NB4 (cell line): ENCODE data around the gene SMC3.

ENCODE experiments used
- DNase-seq: peaks from one replicate; pipeline ENCODE4 v3.0.0; 2010; ENCODE audit warnings: low read depth
- H3K4me3 ChIP-seq: one replicate; pipeline ENCODE4 v1.5.1; 2011; ENCODE audit warnings: mild to moderate bottlenecking, low read depth, low read length, moderate library complexity
- MYC ChIP-seq: IDR thresholded peaks from 2 replicates; pipeline ENCODE4 v1.6.1; 2011; ENCODE audit warnings: low read depth, low read length
- POLR2A ChIP-seq: IDR thresholded peaks from 2 replicates; pipeline ENCODE4 v1.6.1; 2011; ENCODE audit warnings: mild to moderate bottlenecking; ENCODE audit not compliant: insufficient read length; ENCODE audit errors: extremely low read depth
- TF ChIP-seq, protein P1 (sequence below): IDR thresholded peaks from 2 replicates; pipeline ENCODE4 v1.6.1; 2011; ENCODE audit warnings: low read depth, low read length
- TF ChIP-seq, protein P2 (sequence below): IDR thresholded peaks from one replicate; pipeline ENCODE4 v1.5.1; 2012; ENCODE audit warnings: low read depth, low read length

Gene SMC3

DNA sequence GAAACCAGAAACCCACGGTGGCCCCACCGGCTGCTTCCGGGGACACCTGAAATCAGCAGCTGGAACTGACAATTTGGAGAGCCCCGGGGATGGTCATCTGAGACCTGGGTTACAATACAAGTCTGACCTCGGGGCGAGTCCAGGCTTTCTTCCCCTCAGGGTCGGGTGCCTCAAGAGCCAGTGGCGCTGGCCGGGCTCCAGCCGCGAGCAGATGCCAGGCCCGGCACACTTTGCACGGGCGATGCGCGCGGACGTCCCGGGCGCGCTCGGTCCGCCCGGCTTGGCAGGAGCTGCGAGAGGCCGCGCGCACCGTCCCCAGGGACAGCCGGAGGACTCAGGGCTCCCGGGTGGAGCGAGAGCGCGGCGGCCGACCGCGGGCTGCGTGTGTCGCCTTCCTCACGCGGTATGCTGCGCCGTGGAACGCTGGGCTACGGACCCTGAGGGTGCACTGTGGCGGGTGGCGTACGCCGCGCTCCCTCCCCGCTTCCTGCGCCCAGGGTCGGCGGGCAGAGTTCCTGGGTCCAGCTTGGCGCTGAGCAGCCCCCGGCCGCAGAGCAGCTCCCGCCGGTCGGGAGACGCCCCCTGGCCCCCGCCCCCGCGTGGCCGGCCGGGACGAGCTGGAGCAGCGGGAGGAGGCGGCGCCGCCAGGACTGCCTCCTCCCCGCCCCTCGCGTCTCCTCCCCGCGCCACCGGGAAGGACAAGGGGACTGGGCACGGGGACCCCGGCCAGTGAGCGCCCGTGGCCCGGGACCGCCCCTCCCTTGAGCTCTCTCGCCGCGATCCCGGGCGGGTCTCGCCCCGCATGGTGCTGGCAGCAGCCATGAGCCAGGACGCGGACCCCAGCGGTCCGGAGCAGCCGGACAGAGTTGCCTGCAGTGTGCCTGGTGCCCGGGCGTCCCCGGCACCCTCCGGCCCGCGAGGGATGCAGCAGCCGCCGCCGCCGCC lies 76.4 kb downstream of the SMC3 start, which contains the start of gene RBM20:
Gene RBM20, plus strand, starts transcription at position 684 of the 945 bp plus-strand sequence. Its CDS starts 119 bp downstream, at position 803.
- H3K4me3 ChIP-seq: peak within 1 kb of the TSS; percentile 27
- TF ChIP-seq MYC (no peak), POLR2A (no peak)
- TF ChIP-seq, protein P1, sequence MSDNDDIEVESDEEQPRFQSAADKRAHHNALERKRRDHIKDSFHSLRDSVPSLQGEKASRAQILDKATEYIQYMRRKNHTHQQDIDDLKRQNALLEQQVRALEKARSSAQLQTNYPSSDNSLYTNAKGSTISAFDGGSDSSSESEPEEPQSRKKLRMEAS: no peak
- TF ChIP-seq, protein P2, sequence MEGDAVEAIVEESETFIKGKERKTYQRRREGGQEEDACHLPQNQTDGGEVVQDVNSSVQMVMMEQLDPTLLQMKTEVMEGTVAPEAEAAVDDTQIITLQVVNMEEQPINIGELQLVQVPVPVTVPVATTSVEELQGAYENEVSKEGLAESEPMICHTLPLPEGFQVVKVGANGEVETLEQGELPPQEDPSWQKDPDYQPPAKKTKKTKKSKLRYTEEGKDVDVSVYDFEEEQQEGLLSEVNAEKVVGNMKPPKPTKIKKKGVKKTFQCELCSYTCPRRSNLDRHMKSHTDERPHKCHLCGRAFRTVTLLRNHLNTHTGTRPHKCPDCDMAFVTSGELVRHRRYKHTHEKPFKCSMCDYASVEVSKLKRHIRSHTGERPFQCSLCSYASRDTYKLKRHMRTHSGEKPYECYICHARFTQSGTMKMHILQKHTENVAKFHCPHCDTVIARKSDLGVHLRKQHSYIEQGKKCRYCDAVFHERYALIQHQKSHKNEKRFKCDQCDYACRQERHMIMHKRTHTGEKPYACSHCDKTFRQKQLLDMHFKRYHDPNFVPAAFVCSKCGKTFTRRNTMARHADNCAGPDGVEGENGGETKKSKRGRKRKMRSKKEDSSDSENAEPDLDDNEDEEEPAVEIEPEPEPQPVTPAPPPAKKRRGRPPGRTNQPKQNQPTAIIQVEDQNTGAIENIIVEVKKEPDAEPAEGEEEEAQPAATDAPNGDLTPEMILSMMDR: no peak
- peak; percentile 60 for DNase-seq

DNA sequence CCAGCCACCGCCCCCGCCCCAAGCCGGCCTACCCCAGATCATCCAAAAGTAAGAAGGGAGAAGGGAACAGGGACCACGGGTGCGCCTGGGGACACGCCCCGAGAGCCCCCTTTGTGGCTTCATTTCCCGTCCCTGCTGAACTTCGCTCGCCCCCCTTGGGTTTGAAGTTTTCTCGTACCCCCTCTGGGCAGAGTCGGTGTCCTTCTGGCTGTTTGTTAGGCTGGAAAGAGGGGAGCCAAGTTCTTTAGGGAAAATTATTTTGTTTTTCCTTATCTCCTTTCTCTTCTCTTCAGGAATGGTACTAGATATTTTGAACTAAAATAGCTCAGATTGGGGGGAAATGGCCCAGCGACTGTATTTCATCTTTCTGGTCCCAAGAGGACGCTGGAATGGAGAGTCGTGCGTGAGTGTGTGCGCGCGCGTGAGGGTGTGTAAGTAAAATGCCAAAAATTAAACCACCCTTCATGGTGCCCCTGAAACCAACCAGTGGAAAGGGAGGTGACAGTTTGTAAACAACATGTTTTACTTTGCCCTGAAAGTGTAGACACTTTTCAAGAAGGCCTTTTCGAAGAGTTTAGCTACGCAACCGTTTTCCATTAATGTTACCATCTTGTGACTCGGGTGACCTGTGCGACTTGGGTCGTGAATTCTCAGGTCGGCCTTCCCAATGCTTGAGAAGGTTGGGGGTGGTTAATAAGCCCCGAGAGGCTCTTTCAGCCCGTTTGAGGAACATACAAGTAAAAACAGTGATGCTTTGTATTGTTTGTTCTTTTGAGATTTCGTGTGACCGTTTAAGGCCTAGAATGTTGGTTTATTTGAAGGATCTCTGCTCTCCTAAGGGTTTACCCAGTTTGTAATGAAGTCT lies 77.3 kb downstream of the SMC3 start:
- DNase-seq: no peak
- TF ChIP-seq MYC (no peak), POLR2A (no peak)
- TF ChIP-seq, protein P2: no peak
- TF ChIP-seq, protein P1: no peak
- no peak overlapping the region for H3K4me3 ChIP-seq

DNA sequence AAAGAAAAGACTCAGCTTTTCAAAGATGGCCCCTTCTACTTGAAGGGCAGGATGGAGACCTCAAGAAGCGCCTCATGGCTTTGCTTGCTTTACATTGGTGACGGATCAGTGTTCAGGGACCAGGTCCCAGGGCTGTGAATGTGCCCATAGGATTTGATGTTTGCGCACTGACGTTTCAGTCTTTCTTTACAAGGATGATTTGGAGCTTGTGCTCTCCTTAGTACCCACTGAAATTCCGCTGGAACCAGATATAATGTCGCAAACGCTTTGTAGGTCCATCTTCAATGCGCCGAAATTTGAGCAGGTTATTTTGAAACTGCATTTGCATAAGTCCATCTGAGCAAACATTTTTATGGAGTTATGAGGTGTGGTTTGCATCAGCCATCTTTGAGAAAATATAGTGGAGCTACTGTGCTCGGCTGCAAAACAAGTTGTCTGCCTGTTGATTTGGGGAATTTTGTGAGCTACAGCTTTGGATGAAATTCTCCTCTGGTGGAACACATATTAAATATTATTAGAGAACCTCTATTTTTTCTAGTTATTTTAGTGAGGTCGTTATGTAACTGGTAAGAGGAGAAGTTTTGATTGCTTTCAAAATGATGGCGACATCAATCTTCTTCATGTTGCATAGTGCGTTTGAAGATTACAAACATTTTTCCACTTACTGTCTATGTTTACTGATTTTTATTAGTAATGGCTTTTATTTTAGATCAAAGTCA lies 79.1 kb downstream of the SMC3 start:
- H3K4me3 ChIP-seq: no peak overlapping the region
- no peak for DNase-seq
- no peak for TF ChIP-seq POLR2A
- TF ChIP-seq, protein P1: no peak
- no peak for TF ChIP-seq MYC
- TF ChIP-seq, protein P2: no peak

DNA sequence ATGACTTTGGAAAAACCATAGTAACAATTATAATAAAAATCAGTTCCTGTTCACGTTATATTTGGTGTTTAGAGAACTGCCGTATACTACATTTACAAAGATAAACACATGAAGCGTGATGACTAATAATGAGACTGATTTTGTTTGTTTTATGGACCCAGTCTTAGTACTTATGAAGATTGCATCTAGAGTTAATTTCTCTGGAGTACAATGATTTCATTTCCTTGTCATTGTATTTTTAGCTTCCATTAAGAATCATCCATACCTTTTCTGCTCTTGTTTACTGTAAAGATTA lies 79.6 kb downstream of the SMC3 start:
- TF ChIP-seq, protein P2: no peak
- TF ChIP-seq, protein P1: no peak
- TF ChIP-seq POLR2A: no peak
- no peak for TF ChIP-seq MYC
- no peak overlapping the region for H3K4me3 ChIP-seq
- no peak for DNase-seq

DNA sequence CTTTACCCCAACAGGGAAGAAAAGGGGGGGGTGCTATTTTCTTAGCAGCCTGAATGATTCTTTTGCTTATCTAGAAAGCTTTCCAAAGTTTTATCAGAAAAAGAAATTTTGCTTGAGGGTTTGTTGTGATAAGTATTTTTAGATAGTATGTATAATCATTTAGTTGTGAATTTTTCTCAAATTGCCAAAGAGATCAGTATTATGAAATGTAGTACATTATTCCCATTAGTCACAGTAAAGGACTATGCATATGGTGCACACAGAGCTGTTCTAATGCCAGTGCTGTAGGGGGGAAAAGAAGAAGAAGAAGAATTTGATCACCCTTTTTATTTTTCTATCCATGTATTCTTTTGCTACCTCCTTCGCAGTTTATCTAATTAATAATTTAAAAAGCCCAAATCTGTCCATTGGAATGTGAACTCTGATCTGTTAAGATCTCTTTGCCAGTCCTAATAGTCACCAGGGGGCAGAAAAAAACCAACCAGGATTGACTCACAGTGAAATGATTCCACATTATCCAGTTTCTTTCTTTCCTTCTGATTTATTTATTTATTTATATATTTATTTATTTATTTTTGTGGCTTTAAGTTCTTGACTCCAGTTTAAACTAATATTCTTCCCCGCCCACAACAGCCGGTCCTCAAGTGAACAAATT lies 81.3 kb downstream of the SMC3 start:
- no peak overlapping the region for H3K4me3 ChIP-seq
- TF ChIP-seq, protein P2: no peak
- TF ChIP-seq, protein P1: no peak
- TF ChIP-seq POLR2A (no peak), MYC (no peak)
- DNase-seq: no peak
